Fibroblast of the aortic adventitia (primary cell): ENCODE data around the gene ALKBH8. TPM values are rescaled to one million over a fixed set of nuclear protein-coding genes. Genes with fewer than 3 reads are reported as not detected.
A peak's percentile ranks its signal among the peaks of the same experiment; 100 is the strongest.

Experiments used
- DNase-seq: peaks from one replicate; pipeline ENCODE4 v3.0.0-alpha.2; 2010; ENCODE audit warnings: low read depth
- H3K4me3 ChIP-seq: 2 replicates; pipeline ENCODE4 v1.5.1; 2011; ENCODE audit warnings: low read depth, mild to moderate bottlenecking, control low read depth, low read length, moderate library complexity
- CTCF ChIP-seq: IDR thresholded peaks from 2 replicates; pipeline ENCODE4 v1.5.1; 2011; ENCODE audit warnings: mild to moderate bottlenecking, low read length, control low read depth, inconsistent platforms; ENCODE audit not compliant: insufficient read depth
- total RNA-seq: library from RNA; depleted of rRNA; stranded (reverse); fragments of >200 nt; gene quantifications from 2 replicates; pipeline ENCODE4 v1.2.3, GENCODE V29; 2012; ENCODE audit warnings: low replicate concordance

Gene ALKBH8
- total RNA-seq, 1 donor = 10.7 TPM

GRCh38 chr11:107493117-107493516 is 72.4 kb downstream of the ALKBH8 start:
- peak; percentile 49 for DNase-seq

GRCh38 chr11:107490836-107491235 is 74.7 kb downstream of the ALKBH8 start:
- no peak overlapping the region for H3K4me3 ChIP-seq
- no peak for TF ChIP-seq CTCF

More at GRCh38 chr11:107493117-107493516, 72.4 kb downstream of the ALKBH8 start:
- no peak for TF ChIP-seq CTCF
- H3K4me3 ChIP-seq = no peak overlapping the region

GRCh38 chr11:107482234-107482633 is 83.3 kb downstream of the ALKBH8 start:
- TF ChIP-seq CTCF = no peak
- no peak overlapping the region for H3K4me3 ChIP-seq
- no peak for DNase-seq

More at GRCh38 chr11:107490836-107491235, 74.7 kb downstream of the ALKBH8 start:
- no peak for DNase-seq

GRCh38 chr11:107478922-107479321 is 86.6 kb downstream of the ALKBH8 start:
- no peak for DNase-seq
- H3K4me3 ChIP-seq = no peak overlapping the region
- no peak for TF ChIP-seq CTCF

GRCh38 chr11:107477820-107478219 is 87.7 kb downstream of the ALKBH8 start:
- TF ChIP-seq CTCF = no peak
- DNase-seq = no peak
- no peak overlapping the region for H3K4me3 ChIP-seq

- no peak overlapping the region for H3K4me3 ChIP-seq
- peak; percentile 14 for DNase-seq
- no peak for TF ChIP-seq CTCF
Measured at GRCh38 chr11:107473792-107474191, 91.7 kb downstream of the ALKBH8 start.

GRCh38 chr11:107472966-107473365 is 92.6 kb downstream of the ALKBH8 start:
- H3K4me3 ChIP-seq = no peak overlapping the region
- no peak for DNase-seq
- TF ChIP-seq CTCF = no peak
